Measurements from ENCODE around the gene ZNF316. TPM values are rescaled to one million over a fixed set of nuclear protein-coding genes. Genes with fewer than 3 reads are reported as not detected.

The ZNF316 gene
- total and polyA plus RNA-seq, 2 experiments from 2014 or later: 1.1 to 14.3 TPM

- Histone ChIP-seq H4K20me1 (ENCODE audit: insufficient read depth) (no peaks in the 10 kb centered on the region), H3K27me3 (replicated peaks; ENCODE audit: insufficient read depth) (no peaks in the 10 kb centered on the region), H3K36me3 (ENCODE audit: low read depth) (no peaks in the 10 kb centered on the region; the same call in 1 of the 2 replicates), H2AFZ (no peak overlapping the region), H3K4me1 (ENCODE audit: insufficient read depth) (no peaks in the 10 kb centered on the region), H3K9me2 (ENCODE audit: insufficient read depth) (no peaks in the 10 kb centered on the region), H3K4me2 (ENCODE audit: unreplicated experiment) (no peak overlapping the region), H3K9ac (no peak overlapping the region), H3K4me3 (no peak overlapping the region), H3F3A (ENCODE audit: insufficient read depth) (peaks cover 5% of the 10 kb centered on the region; the same call in 1 of the 2 replicates), H3K9me3 (ENCODE audit: low read depth) (no peaks in the 10 kb centered on the region), H3K27ac (no peak overlapping the region), H3K79me2 (ENCODE audit: insufficient read depth) (no peaks in the 10 kb centered on the region)
- DNase-seq: no peak
- in situ Hi-C loops (cut with MboI): no loop called here
- TF ChIP-seq EZH2phosphoT487 (IDR thresholded peaks at IDR 0.05; ENCODE audit: insufficient read depth, low read depth) (no peak), EZH2 (IDR thresholded peaks at IDR 0.05; ENCODE audit: insufficient read depth, poor library complexity, severe bottlenecking) (no peak)
- WGBS, 2 experiments (ENCODE audit: low coverage in 1 of 2, low lambda C conversion rate in 2 of 2, missing lambda C conversion rate in 2 of 2): 96 to 98% methylated on average over 58 to 135 of the region's 146 CpGs
Observed at GRCh38 chr7:6653071-6654003, 16.2 kb downstream of the ZNF316 start.

- Histone ChIP-seq H4K20me1 (ENCODE audit: insufficient read depth) (no peaks in the 10 kb centered on the region), H3K27me3 (replicated peaks; ENCODE audit: insufficient read depth) (no peaks in the 10 kb centered on the region), H3K27ac (no peak overlapping the region), H3K9me2 (ENCODE audit: insufficient read depth) (no peaks in the 10 kb centered on the region), H3F3A (ENCODE audit: insufficient read depth) (peaks cover 5% of the 10 kb centered on the region; the same call in 1 of the 2 replicates), H3K4me2 (ENCODE audit: unreplicated experiment) (no peak overlapping the region), H2AFZ (no peak overlapping the region), H3K9me3 (ENCODE audit: low read depth) (no peaks in the 10 kb centered on the region), H3K36me3 (ENCODE audit: low read depth) (no peaks in the 10 kb centered on the region; the same call in 1 of the 2 replicates), H3K4me3 (no peak overlapping the region), H3K9ac (no peak overlapping the region), H3K79me2 (ENCODE audit: insufficient read depth) (no peaks in the 10 kb centered on the region), H3K4me1 (ENCODE audit: insufficient read depth) (no peaks in the 10 kb centered on the region)
- WGBS, 2 experiments (ENCODE audit: low coverage in 1 of 2, low lambda C conversion rate in 2 of 2, missing lambda C conversion rate in 2 of 2): 95 to 96% methylated on average over 37 to 94 of the region's 94 CpGs
- TF ChIP-seq EZH2phosphoT487 (IDR thresholded peaks at IDR 0.05; ENCODE audit: insufficient read depth, low read depth) (no peak), EZH2 (IDR thresholded peaks at IDR 0.05; ENCODE audit: insufficient read depth, poor library complexity, severe bottlenecking) (no peak)
- in situ Hi-C loops (cut with MboI): no loop called here
- DNase-seq: no peak
Observed at GRCh38 chr7:6654113-6654841, 17.2 kb downstream of the ZNF316 start.

DNA sequence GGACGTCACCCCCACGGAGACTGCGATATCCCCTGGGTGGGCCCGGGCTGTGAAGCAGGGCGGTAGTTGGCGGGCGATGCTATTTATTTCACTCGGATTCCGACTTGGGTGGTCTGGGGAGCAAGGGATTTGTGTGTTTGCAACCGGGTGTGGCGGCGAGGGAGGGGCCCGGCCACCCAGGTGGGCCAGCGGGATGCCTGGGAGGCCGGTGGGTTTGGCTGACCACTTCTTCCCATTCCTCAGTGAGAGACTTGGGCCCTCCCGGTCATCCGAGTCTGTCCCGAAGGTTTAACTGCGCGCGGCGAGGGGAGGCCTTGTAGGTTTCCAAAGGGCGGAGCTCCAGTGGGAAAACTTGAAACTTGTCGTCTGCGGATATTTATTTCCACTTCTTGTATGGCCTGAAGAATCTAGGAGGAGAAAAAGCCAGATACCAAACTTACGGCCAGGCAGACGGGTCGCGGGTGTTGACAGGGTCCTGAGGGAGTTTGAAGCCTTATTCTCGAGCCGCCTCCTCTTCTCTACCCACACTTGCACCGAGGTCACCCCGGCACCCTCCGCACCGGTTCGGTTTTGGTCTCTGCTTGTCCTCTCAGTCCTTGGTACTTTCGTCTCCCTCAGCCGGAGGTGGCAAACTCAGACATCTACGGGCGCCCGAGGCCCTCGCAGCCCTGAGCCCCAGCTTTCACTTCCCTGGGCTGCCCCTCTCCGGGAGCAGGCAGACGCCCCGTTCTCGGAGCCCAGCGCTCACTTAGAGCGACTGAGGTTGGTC, 17.9 kb downstream of the ZNF316 start:
- Histone ChIP-seq H3K4me1 (ENCODE audit: insufficient read depth) (no peaks in the 10 kb centered on the region), H3F3A (ENCODE audit: insufficient read depth) (peaks cover 5% of the 10 kb centered on the region; the same call in 1 of the 2 replicates), H4K20me1 (ENCODE audit: insufficient read depth) (no peaks in the 10 kb centered on the region), H3K9ac (no peak overlapping the region), H2AFZ (no peak overlapping the region), H3K4me3 (no peak overlapping the region), H3K27me3 (replicated peaks; ENCODE audit: insufficient read depth) (no peaks in the 10 kb centered on the region), H3K4me2 (ENCODE audit: unreplicated experiment) (no peak overlapping the region), H3K79me2 (ENCODE audit: insufficient read depth) (no peaks in the 10 kb centered on the region), H3K9me3 (ENCODE audit: low read depth) (no peaks in the 10 kb centered on the region), H3K27ac (no peak overlapping the region), H3K36me3 (ENCODE audit: low read depth) (no peaks in the 10 kb centered on the region; the same call in 1 of the 2 replicates), H3K9me2 (ENCODE audit: insufficient read depth) (no peaks in the 10 kb centered on the region)
- no peak for DNase-seq
- 93 to 94% methylated on average over 46 to 48 of the region's 48 CpGs for WGBS, 2 experiments (ENCODE audit: low coverage in 1 of 2, low lambda C conversion rate in 2 of 2, missing lambda C conversion rate in 2 of 2)
- no peak for TF ChIP-seq EZH2phosphoT487 (IDR thresholded peaks at IDR 0.05; ENCODE audit: insufficient read depth, low read depth)
- in situ Hi-C loops (cut with MboI): no loop called here
